HAP-1 (cell line): Measurements from ENCODE around the gene STAG1.
"Not testable (repeated sequence)": the region's sequence is repeated elsewhere in the genome, so short reads cannot be mapped to it uniquely, and the experiment has no call there.

Source experiments
- DNase-seq, 2 experiments: peaks; one replicate each; pipeline ENCODE4 v3.0.0-alpha.2; 2016 to 2020; ENCODE audit warnings: low spot score in 2 of 2
- H3K27me3 ChIP-seq: fragments of 250-450 bp; sonication (Bioruptor Pico); 2 replicates; pipeline ENCODE4 v1.5.1; 2020; ENCODE audit warnings: low read depth, mild to moderate bottlenecking, moderate library complexity
- H3K36me3 ChIP-seq: fragments of 250-450 bp; sonication (Bioruptor Pico); replicated peaks from 2 replicates; pipeline ENCODE4 v1.5.1; 2020; ENCODE audit warnings: mild to moderate bottlenecking
- H3K4me1 ChIP-seq: fragments of 250-450 bp; sonication (Bioruptor Pico); 2 replicates; pipeline ENCODE4 v1.5.1; 2020; ENCODE audit warnings: mild to moderate bottlenecking
- H3K4me3 ChIP-seq: fragments of 250-450 bp; sonication (Bioruptor Pico); 2 replicates; pipeline ENCODE4 v1.5.1; 2020; ENCODE audit warnings: mild to moderate bottlenecking, moderate library complexity
- H3K9me3 ChIP-seq: fragments of 250-450 bp; sonication (Bioruptor Pico); 2 replicates; pipeline ENCODE4 v1.5.1; 2020; ENCODE audit warnings: mild to moderate bottlenecking, moderate library complexity
- in situ Hi-C: fragments of 300-500 bp; cut with MboI; formaldehyde crosslinking; loops from 3 replicates; pipeline ENCODE4 v1.14.3; 2020; ENCODE audit warnings: low sequenced_read_pairs, inconsistent platforms, mixed read lengths

The STAG1 gene

DNA sequence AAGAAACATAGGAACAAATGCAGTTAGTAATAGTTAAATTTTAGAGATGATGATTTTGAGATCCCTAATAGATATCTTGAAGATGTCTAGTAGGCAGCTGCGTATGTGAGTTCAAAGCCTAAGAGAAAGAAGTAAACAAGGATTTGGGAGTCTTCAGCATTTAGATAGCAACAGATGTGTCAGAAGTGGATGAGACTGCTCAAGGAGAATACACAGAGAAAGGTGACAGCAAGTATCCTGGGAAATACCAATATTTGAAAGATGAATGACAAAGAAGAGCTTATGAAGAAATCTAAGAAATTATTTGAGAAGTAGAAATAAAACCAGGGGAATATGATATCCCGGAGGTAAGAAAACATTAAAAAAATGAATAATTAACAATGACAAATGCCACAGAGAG is 371.1 kb downstream of the STAG1 start:
- Histone ChIP-seq H3K27me3 (no peaks in the 10 kb centered on the region), H3K4me3 (no peak overlapping the region), H3K9me3 (no peaks in the 10 kb centered on the region), H3K36me3 (no peaks in the 10 kb centered on the region), H3K4me1 (no peaks in the 10 kb centered on the region)
- DNase-seq: no peak
- in situ Hi-C loops: no loop called here

DNA sequence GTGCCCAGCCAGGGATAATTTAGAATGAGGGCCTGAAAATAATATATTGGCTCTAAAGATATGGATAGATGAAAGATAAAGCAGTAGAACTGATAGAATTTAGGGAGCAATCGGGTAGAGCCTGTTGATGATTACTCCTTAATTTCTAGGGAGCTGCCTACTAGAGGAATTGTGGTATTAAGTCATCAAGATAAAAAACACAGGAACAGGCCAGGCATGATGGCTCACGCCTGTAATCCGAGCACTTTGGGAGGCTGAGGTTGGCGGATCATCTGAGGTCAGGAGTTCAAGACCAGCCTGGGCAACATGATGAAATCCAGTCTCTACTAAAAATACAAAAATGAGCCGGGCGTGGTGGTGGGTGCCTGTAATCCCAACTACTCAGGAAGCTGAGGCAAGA is 371.6 kb downstream of the STAG1 start:
- DNase-seq: no peak
- Histone ChIP-seq H3K36me3 (no peaks in the 10 kb centered on the region), H3K9me3 (no peaks in the 10 kb centered on the region), H3K4me1 (no peaks in the 10 kb centered on the region), H3K4me3 (no peak overlapping the region), H3K27me3 (no peaks in the 10 kb centered on the region)
- in situ Hi-C loops: no loop called here

DNA sequence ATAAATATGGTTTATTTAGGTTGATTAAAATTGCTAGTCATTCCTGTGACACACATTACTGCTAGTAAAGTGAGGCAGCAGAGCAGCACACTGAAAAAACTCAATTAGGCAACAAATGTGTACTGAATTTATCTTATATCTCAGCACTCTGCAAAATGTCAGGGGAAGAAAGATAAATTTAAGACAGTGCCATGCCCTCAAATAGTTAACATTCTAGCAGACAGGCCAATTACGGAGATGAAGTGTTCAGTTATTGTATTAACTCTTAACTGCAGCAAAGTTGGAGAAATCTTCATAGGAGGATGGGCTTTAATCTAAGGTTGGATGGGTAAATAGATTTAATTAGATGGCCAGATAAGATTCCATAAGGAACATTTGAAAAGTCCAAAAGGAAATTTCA is 374.2 kb downstream of the STAG1 start:
- in situ Hi-C loops: no loop called here
- DNase-seq: no peak
- H3K36me3 ChIP-seq: no peaks in the 10 kb centered on the region

DNA sequence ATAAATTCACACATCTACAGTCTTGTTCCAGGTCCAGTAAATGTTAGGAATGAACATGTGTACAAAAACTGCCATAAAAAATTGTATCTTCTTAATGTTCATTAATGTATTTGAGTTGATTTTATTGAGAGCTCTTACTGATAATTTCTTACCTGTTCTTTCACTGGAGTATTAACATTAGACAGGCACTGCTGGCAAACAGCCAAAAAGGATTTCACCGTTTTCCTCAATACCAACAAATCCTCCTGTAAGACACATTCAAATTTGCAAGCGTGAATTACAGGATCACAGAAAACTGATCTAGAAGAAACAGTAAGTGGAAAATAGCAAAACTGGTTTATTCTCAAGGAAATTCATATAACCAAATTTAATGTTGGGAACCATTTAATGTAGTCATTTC is 374.7 kb downstream of the STAG1 start:
- Histone ChIP-seq H3K27me3 (no peaks in the 10 kb centered on the region), H3K9me3 (no peaks in the 10 kb centered on the region), H3K4me1 (no peaks in the 10 kb centered on the region), H3K4me3 (no peak overlapping the region), H3K36me3 (no peaks in the 10 kb centered on the region)
- in situ Hi-C loops: no loop called here
- DNase-seq: no peak

More for the DNA sequence above, 374.2 kb downstream of the STAG1 start:
- H3K4me1 ChIP-seq: no peaks in the 10 kb centered on the region
- no peak overlapping the region for H3K4me3 ChIP-seq
- H3K27me3 ChIP-seq: no peaks in the 10 kb centered on the region
- H3K9me3 ChIP-seq: no peaks in the 10 kb centered on the region

DNA sequence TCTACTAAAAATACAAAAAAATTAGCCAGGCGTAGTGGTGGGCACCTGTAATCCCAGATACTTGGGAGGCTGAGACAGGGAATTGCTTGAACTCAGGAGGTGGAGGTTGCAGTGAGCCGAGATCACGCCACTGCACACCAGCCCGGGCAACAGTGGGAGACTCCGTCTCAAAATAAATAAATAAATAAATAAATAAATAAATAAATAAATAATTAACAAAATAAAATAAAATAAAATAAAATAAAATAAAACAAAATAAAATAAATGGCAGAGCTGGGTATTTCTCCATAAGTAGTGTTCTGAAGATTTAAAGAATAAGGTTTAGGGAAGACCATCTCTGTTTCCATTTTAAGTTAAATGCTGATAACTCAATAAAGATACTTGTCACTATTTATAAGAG is 376.4 kb downstream of the STAG1 start:
- DNase-seq, H3K9me3 ChIP-seq: not testable (repeated sequence)

GRCh38 chr3:136366289-136366688 is 385.9 kb downstream of the STAG1 start:
- in situ Hi-C loops: no loop called here
- no peaks in the 10 kb centered on the region for H3K36me3 ChIP-seq
- no peak for DNase-seq
- no peaks in the 10 kb centered on the region for H3K27me3 ChIP-seq
- peaks cover 22% of the 10 kb centered on the region for H3K4me1 ChIP-seq
- H3K4me3 ChIP-seq: no peak overlapping the region
- 0 out of 2 replicates have a peak, but pooled peaks cover 2% of the 10 kb centered on the region for H3K9me3 ChIP-seq

More for the DNA sequence above, 376.4 kb downstream of the STAG1 start:
- H3K4me3 ChIP-seq, H3K4me1 ChIP-seq, H3K27me3 ChIP-seq, H3K36me3 ChIP-seq, in situ Hi-C loops: not testable (repeated sequence)

DNA sequence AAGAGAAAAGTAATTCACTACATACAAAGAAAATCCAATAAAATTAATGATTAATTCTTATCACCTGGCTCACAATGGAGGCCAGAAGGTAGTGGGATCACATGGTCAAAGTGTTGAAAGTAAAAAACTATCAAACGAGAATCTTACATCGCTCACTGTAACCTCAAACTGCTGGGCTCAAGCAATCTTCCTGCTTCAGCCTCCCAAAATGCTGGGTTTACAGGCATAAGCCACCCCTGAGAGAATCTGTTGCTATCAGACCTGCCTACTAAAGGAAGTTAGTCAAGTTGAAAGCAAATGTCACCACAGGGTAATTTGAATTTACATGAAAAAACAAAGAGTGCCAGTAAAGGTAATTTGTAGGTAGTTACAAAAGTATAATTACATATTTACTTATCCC is 398.7 kb downstream of the STAG1 start:
- DNase-seq: no peak
- Histone ChIP-seq H3K27me3 (no peaks in the 10 kb centered on the region), H3K9me3 (no peaks in the 10 kb centered on the region; the same call in 1 of the 2 replicates), H3K36me3 (peaks cover 4% of the 10 kb centered on the region; the same call in 1 of the 2 replicates), H3K4me3 (no peak overlapping the region), H3K4me1 (no peaks in the 10 kb centered on the region)
- in situ Hi-C loops: no loop called here

DNA sequence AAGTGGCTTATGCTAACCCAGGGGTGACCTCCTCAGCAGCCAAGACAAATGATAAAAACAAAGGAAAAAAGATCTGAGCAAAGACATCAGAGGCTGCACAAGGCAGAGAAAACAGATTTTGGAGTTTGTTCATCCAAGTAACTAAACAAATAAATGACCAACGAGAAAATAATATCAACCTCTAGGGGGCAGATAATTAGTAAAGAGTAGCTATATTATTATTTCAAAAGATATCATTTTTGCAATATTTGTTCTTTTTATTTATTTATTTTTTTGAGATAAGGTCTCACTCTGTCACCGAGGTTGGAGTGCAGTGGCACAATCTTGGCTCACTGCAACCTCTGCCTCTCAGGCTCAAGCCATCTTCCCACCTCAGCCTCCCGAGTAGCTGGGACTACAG is 400.3 kb downstream of the STAG1 start:
- no peaks in the 10 kb centered on the region for H3K4me1 ChIP-seq
- H3K36me3 ChIP-seq: peaks cover 4% of the 10 kb centered on the region; the same call in 1 of the 2 replicates

GRCh38 chr3:136351351-136351750 is 400.8 kb downstream of the STAG1 start:
- no peaks in the 10 kb centered on the region for H3K27me3 ChIP-seq
- no peaks in the 10 kb centered on the region for H3K4me1 ChIP-seq
- in situ Hi-C loops: no loop called here
- H3K9me3 ChIP-seq: no peaks in the 10 kb centered on the region
- H3K36me3 ChIP-seq: peaks cover 4% of the 10 kb centered on the region; the same call in 1 of the 2 replicates
- no peak for DNase-seq
- no peak overlapping the region for H3K4me3 ChIP-seq

More for the DNA sequence above, 400.3 kb downstream of the STAG1 start:
- no peaks in the 10 kb centered on the region for H3K27me3 ChIP-seq
- in situ Hi-C loops: no loop called here
- H3K9me3 ChIP-seq: no peaks in the 10 kb centered on the region; the same call in 1 of the 2 replicates
- no peak overlapping the region for H3K4me3 ChIP-seq
- DNase-seq: no peak

DNA sequence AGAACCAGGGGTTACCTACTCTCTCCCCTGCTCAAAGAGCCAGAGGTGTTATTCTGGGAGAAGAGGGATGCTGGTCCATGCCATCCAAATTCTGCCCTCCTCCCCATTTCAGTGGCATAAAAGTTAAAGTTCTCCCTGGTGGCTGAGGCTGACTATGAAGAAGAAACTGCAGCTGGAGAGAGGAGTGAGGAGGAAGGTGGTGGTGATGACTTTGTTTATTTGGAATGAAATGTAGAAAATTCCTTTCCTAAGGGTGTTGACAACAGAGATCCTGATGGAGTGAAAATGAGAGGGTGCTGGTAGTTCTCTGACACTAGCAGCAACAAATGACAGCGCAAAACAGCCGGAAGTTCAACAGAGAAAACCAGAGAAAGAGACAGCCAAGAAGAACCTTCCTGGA is 401.6 kb downstream of the STAG1 start:
- H3K4me1 ChIP-seq: no peaks in the 10 kb centered on the region
- peaks cover 4% of the 10 kb centered on the region; the same call in 1 of the 2 replicates for H3K36me3 ChIP-seq
- in situ Hi-C loops: no loop called here
- H3K27me3 ChIP-seq: no peaks in the 10 kb centered on the region
- DNase-seq: no peak
- H3K9me3 ChIP-seq: no peaks in the 10 kb centered on the region
- H3K4me3 ChIP-seq: no peak overlapping the region

- H3K36me3 ChIP-seq: peaks cover 4% of the 10 kb centered on the region; the same call in 1 of the 2 replicates
- in situ Hi-C loops: no loop called here
- DNase-seq: no peak
Observed at GRCh38 chr3:136350132-136350531, 402.0 kb downstream of the STAG1 start.

DNA sequence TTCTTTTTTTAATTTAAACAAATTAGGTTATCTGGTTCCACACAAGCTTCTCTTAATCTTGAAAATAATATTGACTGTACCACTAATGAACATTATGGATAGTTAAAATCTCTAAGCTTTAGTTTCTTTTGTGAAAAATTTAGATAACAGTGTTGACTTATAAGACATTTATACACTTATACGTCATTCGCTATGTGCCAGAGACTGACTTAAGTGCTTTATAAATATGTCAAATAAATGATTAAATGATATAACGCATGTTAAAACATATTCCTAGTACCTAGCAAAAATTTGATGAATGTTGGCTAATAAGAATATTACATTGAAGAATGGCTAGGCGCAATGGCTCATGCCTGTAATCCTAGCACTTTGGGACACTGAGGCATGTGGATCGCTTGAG is 405.7 kb downstream of the STAG1 start:
- DNase-seq: no peak
- Histone ChIP-seq H3K4me1 (no peaks in the 10 kb centered on the region), H3K27me3 (no peaks in the 10 kb centered on the region), H3K4me3 (no peak overlapping the region), H3K36me3 (no peaks in the 10 kb centered on the region; the same call in 1 of the 2 replicates), H3K9me3 (no peaks in the 10 kb centered on the region)
- in situ Hi-C loops: no loop called here

More at GRCh38 chr3:136350132-136350531, 402.0 kb downstream of the STAG1 start:
- no peak overlapping the region for H3K4me3 ChIP-seq
- H3K4me1 ChIP-seq: no peaks in the 10 kb centered on the region
- H3K27me3 ChIP-seq: no peaks in the 10 kb centered on the region
- no peaks in the 10 kb centered on the region for H3K9me3 ChIP-seq

DNA sequence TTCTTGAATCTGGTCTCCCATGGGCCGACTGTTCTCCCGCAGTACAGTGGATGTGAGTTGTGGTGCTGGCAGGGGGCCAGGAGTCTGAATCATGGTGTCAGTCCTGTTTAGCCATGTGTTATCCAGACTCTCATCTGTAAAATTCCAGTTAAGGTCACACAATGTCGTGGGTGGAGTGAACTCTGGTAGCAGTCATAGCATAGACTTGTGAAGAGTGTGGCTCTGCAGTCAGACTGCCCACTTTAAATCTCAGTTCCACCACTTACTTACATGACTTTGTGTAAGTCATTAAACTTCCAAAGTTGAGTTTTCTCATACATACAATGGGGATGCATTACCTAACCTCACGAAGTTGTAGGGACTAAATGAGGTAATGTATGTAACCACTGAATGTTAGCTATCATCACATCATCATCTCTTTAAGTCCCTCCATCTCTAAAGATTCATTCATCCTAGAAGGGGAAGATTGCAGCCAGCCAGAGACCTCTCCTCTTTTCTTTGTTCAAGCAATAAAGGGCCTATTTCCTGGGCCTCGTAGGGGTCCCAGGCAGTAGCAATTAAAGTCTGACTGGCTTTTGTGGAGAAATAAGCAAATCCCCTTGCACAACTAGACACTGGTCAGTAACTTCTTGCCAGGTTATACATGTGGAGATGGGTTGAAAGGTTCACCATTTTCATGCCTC is 408.2 kb downstream of the STAG1 start:
- H3K27me3 ChIP-seq: no peaks in the 10 kb centered on the region
- peak in 1 of 2 experiments; percentile 27 for DNase-seq
- H3K9me3 ChIP-seq: no peaks in the 10 kb centered on the region
- in situ Hi-C loops: no loop called here
- H3K36me3 ChIP-seq: peaks cover 17% of the 10 kb centered on the region
- H3K4me3 ChIP-seq: no peak overlapping the region
- H3K4me1 ChIP-seq: no peaks in the 10 kb centered on the region

DNA sequence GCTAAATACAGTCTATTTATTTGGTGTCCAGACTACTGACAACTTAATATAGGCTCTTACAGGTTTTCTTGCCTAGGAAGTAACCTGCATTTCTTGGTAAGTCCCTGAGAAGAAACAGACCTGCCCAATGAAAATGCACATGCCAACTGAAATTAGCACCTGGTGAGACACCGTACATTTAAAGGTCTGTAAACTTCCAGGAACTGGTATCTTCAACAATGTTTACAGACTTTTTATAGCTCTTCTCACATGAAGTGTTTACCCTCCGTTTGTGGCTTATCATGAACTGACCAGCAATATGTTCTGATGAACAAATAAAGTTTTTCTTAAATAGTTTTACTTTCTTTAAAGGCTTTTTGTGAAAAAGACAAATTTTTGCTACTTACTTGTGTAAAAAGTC is 408.7 kb downstream of the STAG1 start:
- DNase-seq: no peak

More for the DNA sequence above, 408.7 kb downstream of the STAG1 start:
- Histone ChIP-seq H3K4me3 (no peak overlapping the region), H3K9me3 (no peaks in the 10 kb centered on the region), H3K4me1 (no peaks in the 10 kb centered on the region), H3K27me3 (no peaks in the 10 kb centered on the region), H3K36me3 (peaks cover 19% of the 10 kb centered on the region)
- in situ Hi-C loops: no loop called here
